ENCODE results near the gene TTC28.

DNA sequence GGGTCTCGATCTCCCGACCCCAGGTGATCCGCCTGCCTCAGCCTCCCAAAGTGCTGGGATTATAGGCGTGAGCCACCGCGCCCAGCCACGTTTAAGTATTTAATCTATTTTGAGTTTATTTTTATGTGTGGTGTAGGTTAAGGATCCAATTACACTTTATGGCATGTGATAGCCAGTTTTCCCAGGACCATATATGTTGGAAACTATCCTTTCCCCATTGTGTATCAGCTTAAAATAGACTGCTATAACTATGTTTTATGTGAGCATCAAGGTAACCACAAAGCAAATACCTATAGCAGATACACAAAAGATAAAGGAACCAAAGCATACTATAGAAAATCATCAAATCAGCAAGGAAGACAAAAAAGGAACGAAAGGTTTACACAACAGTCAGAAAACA, 42.4 kb downstream of the TTC28 start:
- TF ChIP-seq, protein P1, sequence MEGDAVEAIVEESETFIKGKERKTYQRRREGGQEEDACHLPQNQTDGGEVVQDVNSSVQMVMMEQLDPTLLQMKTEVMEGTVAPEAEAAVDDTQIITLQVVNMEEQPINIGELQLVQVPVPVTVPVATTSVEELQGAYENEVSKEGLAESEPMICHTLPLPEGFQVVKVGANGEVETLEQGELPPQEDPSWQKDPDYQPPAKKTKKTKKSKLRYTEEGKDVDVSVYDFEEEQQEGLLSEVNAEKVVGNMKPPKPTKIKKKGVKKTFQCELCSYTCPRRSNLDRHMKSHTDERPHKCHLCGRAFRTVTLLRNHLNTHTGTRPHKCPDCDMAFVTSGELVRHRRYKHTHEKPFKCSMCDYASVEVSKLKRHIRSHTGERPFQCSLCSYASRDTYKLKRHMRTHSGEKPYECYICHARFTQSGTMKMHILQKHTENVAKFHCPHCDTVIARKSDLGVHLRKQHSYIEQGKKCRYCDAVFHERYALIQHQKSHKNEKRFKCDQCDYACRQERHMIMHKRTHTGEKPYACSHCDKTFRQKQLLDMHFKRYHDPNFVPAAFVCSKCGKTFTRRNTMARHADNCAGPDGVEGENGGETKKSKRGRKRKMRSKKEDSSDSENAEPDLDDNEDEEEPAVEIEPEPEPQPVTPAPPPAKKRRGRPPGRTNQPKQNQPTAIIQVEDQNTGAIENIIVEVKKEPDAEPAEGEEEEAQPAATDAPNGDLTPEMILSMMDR (IDR thresholded peaks at IDR 0.05; ENCODE audit: insufficient read depth, low read depth, low read length), result no peak
- no peak for TF ChIP-seq EZH2 (IDR thresholded peaks at IDR 0.05; ENCODE audit: insufficient read depth, low read length)
